GM04503 (cell line): Measurements from ENCODE around the gene CDK1.

ENCODE experiments used
- DNase-seq: peaks from one replicate; pipeline ENCODE4 v3.0.0-alpha.2; 2012; ENCODE audit warnings: low read depth

Gene CDK1

DNA sequence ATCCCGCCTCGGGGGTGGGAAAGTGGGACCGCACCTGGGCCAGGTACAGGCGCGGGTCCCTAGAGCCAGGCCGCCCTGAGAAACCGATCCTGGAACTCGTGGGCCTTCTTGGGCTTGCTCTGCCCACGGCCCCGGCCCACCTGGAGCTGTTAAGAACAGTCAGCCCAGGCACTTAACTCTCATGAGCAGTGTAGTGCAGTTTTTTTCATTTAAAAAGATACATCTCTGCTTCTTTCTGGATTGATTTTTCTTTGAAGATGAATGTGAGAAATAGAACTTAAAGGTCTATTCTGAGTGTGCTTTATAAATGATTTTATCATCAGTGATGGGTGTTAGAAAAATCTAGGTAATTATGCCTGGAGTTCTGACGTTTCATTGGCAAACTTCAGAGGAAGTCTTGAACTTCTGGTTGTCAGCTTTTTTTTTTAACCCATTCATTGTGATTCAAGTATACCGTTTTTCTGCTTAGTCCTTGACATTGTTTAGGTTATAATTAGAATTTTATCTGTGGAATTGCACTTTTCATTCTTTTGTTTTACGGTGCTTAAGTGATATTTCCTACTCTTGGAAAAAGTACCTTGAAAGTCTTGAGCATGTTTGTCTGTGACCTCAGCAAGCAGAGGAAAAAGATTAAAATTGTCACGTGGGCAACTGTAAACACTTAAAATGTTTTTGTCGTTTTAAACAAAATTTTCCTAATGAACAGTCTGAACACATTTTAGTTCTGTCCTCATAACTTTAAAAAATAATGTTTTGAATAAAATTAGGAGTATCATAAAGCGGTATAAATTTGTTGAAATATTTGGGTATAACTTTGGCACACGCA, 906 bp downstream of the CDK1 start:
- DNase-seq, result no peak

DNA sequence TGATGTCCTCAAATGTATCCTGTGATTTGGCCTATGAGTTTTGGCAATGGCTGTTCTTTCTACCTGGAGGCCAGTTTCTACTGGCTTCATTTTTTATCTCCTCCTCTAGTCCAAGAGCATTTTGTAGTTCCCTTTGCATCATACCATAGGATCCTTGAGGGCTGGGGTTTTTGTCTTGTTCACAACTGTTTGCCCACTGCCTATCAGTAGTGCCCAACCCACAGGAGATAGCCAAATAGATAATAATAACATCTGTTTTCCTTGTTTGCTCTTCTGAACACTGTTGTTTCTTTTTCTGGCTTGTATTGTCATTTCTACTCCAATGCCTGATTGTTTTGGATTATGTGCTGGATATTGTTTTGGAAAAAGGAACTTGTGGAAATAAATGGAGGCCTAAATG, 3.4 kb downstream of the CDK1 start:
- DNase-seq, result no peak

DNA sequence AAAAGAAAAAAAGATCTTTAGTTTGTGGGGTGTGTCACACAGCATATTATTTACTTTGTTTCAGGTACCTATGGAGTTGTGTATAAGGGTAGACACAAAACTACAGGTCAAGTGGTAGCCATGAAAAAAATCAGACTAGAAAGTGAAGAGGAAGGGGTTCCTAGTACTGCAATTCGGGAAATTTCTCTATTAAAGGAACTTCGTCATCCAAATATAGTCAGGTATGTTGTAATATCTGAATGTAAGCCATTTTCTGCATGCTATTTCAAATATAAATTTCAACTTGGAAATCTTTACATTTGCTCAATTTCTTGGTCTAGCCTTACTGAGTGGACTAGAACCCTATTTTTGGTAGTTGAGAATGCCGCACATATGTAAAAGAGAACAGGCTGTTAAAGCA, 6.4 kb downstream of the CDK1 start:
- DNase-seq, result no peak

DNA sequence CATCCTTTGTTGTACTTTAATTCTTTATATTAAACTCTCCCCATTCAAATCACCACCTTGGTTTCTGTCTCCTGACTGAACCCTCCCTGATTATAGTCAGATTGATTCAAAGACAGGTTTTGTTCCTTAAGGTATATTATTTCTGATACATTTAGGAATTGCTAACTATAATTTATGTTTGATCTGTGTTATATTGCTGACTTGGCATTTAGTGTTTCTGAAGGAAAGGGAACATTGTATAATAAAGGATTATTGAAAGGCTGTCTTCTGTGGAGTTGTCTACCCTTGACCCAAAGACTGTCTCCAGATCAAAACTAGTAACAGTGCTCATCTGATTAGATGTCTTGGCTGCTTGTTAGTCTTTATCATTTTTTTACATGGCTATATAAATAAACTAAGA, 10.3 kb downstream of the CDK1 start:
- no peak for DNase-seq

DNA sequence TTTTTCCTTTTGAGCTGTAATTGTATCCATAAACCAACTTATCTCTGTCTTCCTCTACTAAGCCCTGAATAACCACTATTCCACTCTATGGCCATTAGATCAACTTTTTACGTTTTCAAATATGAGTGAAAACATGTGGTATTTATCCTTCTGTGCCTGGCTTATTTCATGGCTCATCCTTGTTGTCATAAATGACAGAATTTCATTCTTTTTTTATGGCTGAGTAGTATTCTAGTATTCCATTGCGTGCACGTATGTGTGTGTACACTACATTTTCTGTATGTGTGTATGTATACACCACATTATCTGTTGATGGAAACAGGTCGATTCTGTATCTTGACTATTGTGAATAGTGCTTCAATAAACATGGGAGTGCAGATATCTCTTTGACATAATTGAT, 11.1 kb downstream of the CDK1 start:
- no peak for DNase-seq

DNA sequence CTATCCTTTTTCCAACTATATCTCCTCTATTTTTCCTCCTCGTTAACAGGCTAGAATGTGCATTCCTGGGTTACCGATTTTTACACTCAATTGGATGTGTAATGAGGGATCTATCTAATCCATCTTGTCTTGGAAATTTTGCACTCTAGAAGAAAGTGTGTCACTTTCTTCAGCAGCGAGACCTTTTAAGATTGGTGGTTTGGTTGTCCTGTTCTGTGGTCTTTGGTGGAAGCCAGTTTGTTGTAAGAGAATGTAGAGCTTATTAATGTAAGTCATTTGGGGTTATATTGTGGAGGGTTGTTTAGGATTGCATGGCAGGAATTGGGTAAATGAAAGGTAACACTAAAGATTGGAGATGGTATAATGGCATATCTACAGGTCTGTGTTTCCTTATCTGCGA, 16.7 kb downstream of the CDK1 start:
- DNase-seq, result no peak

DNA sequence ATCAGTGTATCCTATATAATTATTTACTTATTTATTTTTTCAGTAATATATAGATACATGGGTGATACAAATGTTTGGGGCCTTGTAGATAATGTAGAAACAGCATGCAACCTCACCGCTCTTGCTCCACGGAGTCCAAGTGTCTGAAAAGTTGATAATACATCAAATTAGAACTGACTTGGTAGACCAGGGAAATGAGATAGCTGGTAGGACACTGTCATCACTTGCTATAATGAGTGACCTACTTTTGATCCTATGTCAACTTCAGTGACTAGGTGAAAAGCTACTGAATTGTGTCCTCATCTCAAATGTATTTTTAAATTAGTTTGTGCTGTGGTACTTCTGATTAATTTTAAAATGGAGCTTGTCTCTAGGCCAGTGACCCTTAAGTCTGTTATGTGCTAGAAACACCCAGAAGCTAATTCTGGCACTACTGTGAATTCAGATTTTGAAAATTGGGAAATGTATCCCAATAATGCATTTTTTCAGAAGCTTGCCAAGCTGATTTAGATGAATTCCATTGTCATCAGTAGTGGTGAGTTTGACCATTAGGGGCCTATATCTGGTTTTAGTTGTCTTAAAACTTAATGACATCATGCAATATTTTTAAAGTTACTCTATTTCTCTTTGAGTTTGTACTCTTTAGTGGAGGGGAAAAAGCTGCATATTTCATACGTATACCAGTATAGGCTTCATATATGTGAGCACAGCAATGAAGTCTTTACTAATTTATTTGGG, 17.4 kb downstream of the CDK1 start:
- no peak for DNase-seq

DNA sequence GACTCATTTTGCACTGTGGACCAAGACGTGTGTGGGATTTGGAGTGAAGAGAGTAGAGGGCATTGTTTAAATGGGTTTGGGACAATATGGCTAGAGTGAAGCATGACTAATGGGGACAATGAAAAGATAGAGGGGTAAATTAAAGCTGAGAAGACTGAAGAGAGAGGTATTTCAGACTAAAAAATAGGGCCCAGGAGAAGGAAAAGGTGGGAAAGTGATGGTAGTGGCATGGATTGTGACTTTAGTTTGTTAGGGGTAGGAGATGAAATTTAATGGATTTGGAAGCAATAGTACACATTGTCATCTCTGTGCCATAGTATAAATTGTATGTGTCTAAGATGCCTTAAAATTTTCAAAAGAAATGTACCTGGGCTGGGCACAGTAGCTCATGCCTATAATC, 18.2 kb downstream of the CDK1 start:
- no peak for DNase-seq

DNA sequence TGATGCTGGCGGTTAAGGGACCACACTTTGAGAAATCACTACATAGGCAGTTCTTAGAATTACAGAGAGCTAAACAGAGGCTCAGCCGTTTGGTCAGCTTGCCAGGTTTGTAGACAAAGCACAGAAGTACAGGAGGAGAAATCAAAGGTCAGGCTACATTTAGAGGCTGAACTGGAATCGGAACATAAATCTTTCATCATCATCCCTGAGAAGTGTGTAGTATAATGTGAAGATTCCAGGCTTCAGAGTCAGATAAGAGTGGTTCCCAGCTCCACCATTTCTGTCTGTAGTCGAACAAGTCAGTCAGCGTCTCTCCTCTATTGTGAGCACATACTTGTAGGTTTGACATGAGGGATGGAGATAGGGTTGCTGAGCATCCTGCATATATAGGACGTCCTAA, 18.9 kb downstream of the CDK1 start:
- DNase-seq, result no peak

DNA sequence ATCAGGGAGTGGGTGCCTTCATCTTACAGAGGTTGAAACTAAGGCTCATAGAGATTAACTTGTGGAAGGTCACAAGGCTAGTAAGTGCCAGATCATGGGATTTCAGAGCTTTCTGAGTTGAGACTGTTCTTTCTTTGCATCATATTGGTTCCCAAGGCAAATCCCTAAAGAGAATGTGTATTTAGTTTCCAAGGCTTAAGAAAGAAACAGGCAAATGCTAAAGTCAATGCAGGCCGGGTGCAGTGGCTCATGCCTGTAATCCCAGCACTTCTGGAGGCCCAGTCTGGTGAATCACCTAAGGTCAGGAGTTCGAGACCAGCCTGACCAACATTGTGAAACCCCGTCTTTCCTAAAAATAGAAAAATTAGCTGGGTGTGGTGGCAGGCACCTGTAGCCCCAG, 19.8 kb downstream of the CDK1 start:
- no peak for DNase-seq

DNA sequence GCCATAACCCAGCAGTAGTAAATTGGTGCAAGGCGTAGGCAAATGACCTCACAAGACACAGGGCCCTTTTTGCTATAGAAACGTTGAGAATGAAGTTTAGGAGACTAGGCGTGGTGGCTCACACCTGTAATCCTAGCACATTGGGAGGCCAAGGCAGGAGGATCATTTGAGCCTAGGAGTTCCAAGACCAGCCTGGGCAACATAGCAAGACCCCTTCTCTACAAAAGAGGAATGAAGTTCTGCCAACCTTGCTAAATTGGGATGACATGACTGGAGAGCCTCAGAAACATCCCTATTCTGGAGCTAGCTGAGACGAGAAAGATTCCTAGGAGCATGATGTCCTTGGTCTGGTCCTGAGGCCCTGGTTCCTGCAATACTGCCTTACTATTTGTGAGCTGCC, 20.6 kb downstream of the CDK1 start:
- no peak for DNase-seq

DNA sequence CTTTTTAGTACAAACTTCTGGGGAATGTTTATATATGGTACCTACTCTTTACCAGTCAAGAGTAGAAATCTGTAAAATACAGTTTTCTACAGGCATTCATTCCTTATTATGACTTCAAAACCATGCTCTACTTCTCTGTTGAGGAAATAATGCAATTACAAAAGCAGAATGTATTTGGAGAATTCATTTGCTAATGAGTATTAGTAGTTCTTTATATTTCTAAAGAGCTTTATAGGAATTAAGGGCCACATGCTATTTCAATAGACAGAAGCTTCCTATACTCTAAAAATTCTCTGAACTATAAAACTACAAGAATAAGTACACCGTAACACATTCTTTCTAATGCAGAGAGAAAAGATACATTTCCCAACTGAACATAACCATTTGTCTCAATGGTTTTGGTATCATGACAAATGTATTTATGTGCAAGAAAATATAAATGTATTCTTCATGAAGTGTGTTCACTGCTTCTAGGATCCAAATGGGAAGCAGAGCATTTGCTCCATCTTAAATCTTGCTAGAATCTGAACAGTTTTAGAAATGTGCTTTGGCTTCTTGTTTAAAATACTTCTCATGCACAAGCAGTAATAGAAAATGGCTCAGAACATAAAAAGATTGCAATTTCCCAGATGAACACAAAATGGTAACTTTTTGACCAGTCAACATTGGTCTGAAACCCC, 21.8 kb downstream of the CDK1 start:
- DNase-seq, result no peak

DNA sequence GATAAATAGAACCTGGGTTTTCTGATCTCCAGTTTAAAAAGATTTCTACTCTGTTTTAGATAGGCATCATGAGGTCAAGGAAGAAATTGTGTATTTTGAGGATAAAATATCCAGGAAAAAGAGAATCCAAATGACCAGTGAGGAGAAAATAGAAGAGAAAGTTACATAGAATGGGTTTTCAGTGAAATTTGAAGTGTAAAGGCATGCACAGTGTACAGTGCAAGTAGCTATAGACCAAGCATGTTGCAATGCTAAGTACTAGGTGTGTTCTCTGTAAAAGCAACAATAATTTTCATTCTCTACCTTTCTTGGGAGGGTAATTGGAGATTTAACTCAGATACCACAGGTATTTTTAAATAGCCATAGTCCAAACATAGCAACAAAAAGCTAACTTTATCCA, 22.6 kb downstream of the CDK1 start:
- no peak for DNase-seq

DNA sequence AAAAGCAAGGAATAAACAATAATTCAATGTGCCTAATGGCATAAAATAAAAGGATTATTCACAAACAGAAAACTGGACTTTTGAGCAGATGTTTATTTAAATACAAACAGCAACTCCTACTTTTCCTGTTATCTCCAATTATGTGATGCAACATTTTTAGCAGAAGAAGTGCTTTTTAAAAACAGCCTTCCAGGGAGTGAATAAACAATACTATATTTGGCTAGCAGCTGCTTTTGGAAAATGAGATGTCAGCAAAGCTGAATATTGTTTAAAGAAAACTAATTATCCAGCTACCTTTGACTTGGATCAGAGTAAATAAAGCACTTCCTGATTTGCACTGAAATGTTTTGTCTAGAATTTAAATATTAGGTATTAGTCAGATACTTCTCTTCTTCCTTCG, 23.2 kb downstream of the CDK1 start:
- DNase-seq, result no peak

DNA sequence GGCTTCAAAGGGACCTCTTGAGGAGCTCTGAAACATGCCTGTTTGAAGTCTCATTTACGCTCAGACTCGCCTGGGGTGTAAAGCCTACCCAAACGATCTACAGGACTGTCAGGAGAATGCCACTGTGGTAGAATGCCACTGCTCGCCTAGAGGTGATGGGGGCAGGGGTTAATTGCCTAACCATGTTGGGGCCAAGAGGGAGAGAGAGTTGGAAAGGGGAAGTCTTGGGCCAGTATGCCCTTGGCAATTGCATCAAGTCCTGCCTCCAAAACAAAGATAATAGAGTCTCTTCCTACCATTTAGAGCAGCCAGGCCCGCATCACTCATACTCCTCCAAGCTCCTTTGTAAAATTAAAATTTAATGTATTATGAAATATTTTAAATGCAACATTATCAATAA, 25.2 kb downstream of the CDK1 start:
- DNase-seq, result no peak

DNA sequence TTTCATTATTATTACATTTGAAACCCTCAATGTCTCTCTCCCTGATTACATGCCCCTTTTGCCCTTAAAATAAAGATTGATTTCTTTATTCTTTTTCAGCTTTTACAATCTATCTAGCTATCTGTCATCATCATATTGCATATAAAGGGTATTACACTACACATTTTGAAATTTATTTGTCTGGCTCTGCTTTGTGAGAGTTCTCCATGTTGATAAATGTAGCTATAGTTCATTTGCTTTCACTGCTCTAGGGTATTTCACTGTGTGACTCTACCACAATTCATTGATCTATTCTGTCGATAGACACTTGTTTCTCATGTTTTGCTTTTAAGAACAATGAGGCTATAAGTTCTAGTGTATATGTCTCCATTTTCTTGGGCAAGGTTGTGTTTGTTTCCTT, 25.6 kb downstream of the CDK1 start:
- DNase-seq, result no peak

DNA sequence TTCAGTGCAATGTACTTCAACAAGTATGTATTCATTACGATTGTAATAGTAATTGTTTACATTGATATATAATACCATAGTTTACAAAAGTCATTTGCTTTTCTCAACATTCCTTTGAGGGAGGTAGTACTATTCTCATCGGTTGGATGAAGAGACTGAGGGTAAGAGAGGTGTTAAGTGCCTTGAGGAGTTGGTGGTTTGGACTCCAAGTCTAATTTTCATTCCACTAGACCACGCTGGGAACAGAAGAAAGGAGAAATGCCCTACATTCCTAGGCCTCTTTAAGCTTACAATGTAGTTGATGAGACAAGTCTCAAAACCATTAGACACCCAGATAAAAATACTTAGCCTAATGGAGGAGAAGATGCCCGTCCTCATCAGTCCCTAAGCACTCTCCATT, 28.6 kb downstream of the CDK1 start:
- no peak for DNase-seq

DNA sequence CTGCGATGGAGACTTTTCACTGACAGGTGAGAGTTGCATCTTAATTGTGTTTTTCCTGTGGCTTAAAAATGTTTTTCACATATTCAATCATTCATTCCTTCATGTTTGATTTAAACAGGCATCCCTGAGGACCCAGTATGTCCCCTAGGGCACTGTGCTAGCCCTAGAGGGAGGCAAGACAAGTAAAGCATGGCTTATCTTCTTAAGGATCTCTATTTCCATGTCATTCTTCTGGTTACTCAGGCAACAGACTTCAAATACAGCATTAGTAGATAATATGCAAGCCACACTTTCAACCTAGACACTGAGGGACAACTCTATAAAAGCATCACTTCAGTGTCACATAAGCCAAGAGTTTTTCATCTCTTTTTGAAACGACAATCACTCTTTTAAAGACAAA, 29.2 kb downstream of the CDK1 start:
- DNase-seq, result no peak

DNA sequence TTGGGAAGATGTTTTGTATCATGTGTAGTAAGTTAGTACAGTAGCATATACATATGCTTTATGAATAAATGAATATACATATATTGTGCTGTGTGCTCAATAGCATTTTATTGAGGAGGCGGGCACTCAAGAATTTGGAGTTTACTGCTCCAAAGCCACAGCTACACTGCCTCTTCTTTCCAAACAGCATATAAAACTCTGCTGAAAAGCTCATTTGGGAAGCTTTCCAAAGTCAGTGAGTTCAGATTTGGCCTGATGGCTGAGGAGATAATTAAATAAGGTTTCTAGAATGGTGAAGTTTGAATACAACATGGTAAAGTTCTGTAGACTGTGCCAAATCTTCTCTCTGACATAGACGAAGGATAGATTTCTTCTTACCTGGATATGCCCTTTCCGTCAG, 29.8 kb downstream of the CDK1 start:
- DNase-seq, result no peak

DNA sequence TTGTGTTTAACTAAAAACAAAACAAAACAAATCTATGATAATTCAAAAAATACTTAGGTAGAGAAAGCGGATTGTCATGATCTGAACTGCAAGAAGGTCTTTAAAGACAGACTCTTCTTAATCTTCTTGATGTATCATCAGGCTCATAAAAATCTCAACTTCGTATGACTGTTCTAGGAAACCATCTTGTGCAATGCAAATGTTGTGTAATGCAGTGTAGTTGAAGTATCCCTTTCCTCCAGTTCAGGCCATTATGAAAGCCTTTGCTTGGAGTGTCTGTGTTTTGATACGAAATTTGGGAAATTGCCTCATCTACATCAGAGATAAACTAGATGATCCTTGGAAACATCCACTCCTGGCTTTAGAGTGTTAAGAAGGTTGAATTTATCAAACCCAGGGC, 30.9 kb downstream of the CDK1 start:
- DNase-seq, result peak; percentile 74

DNA sequence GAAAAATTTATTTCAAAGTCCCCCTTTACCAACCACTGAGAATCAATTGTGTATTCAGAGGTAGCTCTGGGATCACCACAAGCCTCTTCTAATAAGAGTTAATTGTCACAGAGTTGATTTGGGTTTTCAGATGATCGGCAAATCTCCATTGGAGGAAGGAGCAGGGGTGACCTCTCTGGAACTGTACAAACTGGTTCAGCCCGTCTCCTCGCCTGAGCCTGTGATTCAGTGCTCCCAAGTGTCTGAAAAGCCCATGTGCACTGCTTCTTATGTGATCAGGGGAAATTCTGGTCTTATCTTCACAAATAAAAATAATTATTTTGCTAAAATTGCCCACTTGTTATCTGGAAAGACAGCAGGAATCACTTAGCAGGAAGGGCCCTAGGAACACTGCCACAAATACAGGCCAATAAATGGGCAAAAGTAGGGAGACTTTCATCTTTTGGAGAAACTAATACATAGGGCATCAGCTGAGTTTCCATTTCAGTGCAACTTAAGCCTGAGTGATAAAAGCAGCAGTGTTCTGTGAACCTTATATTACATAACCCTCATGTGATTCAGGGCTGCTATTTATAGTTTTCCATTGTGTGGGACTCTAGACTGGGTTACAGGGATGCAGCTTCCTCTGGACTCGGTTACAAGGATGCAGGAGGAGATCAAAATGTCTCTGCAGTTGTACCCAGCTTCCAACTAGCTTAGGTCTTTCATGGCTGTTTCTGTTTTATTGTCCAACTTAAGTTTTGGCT, 32.3 kb downstream of the CDK1 start:
- no peak for DNase-seq

DNA sequence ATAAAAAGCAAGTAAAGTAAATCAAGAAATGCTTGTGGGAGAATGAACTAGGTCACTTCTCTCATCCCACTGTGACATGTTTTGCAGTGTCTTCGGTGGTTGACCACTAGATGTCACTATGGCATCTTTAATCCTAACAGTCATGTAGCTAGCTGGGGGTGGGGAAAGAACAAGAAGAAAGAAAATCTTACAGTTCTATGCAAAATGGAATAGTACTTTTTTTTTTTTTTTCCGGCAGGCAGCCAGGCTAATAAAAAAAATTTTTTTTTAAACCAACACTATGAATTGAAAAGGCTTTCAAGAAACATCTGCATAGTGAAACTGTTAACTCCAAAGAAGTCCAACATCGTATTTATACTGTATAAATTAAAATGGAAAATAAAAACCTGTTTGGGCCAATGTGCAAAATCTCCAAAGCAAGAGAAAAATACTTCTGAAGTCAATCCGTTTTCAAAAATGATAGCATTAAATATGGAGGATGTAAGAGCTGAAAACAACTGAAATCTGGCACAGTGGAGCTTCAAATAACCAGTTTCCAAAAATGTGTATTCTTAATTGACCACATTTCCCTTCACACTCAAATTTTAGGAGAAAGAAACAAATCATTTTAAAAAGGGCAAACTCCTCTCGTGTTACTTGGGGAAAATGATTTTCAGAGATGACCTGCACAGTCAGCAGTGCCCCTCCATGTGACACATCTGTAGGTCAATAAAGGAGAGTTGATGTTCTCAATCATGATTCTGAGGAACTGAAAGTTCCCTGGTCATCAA, 38.5 kb downstream of the CDK1 start:
- peak; percentile 67 for DNase-seq
